RCC 7860 (cell line): ENCODE data around the gene KLHL2.
"Not testable (repeated sequence)": the region's sequence is repeated elsewhere in the genome, so short reads cannot be mapped to it uniquely, and the experiment has no call there.

ENCODE experiments used
- DNase-seq: peaks from one replicate; pipeline ENCODE4 v3.0.0-alpha.2; 2015; ENCODE audit warnings: low spot score
- FAIRE-seq: peaks from 2 replicates; lab custom pipeline; 2012; peaks lifted over from hg19 to GRCh38; lab: Jason Lieb, UNC

The KLHL2 gene, protein sequence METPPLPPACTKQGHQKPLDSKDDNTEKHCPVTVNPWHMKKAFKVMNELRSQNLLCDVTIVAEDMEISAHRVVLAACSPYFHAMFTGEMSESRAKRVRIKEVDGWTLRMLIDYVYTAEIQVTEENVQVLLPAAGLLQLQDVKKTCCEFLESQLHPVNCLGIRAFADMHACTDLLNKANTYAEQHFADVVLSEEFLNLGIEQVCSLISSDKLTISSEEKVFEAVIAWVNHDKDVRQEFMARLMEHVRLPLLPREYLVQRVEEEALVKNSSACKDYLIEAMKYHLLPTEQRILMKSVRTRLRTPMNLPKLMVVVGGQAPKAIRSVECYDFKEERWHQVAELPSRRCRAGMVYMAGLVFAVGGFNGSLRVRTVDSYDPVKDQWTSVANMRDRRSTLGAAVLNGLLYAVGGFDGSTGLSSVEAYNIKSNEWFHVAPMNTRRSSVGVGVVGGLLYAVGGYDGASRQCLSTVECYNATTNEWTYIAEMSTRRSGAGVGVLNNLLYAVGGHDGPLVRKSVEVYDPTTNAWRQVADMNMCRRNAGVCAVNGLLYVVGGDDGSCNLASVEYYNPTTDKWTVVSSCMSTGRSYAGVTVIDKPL

DNA sequence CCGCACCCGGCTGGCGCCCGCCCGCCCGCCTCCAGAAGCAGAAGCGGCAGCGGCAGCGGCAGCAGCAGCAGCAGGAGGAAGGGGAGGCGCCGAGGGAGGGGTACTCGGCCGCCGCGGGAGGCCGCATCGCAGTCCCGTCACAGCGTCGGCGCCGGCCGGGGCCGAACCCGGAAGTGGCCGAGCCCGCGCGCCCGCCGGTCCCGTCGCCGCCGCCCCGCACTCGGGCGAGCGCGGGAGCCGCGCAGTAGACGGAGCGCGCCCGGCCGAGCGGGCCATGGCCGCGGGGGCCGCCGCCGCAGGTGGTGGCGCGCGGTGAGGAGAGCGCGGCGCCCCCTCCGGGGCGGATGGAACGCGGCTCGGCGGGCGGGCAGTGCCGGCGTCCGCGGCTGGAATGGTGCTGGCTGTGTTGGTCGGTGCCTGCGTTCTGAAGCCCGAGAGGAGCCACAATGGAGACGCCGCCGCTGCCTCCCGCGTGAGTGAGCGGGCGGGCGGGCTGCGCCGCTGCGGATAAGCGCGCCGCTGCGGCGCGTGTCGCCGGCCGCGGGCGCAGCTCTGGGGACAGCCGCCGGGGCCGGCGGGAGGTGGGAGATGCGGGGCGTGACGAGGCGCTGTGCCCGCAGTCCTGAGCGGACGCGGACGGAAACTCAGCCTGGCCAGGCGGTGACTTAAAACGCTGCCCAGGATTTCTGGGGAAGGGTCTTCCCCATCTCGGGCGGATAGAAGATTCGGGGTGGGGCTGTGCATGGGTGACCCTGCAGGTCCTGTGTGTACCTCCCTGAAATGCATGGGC, at the start of gene KLHL2:
Gene KLHL2 (plus strand): TSS at position 131 of the 790 bp plus-strand sequence. CDS start 316 bp downstream, at position 447.
- DNase-seq: peak; percentile 42
- no peak for FAIRE-seq

DNA sequence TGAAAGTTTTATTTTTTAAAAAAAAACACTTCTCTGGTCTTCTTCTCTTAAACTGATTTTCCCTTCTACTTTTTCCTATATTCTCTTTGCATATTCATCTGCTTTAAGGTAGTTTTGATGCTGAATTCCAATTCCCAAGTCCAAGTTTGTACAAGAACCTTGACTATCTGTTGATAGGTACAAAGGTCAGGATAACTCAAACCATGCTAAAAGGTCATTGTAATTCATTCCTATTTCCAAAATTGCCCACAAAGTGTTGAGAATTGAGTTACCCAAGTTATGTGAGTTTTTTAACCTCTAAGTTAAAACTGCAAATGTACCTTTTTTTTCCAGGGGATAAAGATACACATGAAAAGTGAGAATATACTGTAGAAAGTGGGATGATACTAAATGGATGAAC, 48.6 kb upstream of the KLHL2 start:
- DNase-seq (no peak), FAIRE-seq (no peak)

DNA sequence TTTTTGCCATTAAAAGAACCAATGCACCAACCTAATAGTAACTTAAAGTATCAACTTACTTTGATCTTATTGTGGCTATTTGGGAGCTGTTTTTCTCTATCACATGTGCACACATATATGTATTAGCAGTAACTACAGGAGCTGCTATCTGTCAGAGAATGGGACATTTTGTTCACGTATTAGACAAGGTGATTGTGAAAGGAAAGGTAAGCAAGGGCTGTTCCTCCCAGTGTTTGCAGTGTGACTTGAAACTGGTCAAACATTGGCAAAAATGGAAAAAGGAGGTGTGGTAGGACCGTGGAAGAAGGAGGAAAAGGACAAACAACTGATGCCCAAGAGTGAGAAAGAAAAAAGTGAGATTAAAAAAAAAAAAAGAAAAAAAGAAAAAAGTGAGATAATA, 43.1 kb upstream of the KLHL2 start:
- DNase-seq (no peak), FAIRE-seq (no peak)

DNA sequence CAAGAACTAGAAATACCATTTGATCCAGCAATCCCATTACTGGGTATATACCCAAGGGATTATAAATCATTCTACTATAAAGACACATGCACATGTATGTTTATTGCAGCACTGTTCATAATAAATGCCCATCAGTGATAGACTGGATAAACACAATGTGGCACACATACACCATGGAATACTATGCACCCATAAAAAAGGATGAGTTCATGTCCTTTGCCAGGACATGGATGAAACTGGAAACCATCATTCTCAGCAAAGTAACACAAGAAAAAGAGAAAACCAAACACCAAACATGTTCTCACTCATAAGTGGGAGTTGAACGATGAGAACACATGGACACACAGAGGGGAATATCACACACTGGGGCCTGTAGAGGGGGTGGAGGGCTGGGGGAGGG, 40.5 kb upstream of the KLHL2 start:
- FAIRE-seq, DNase-seq: not testable (repeated sequence)

DNA sequence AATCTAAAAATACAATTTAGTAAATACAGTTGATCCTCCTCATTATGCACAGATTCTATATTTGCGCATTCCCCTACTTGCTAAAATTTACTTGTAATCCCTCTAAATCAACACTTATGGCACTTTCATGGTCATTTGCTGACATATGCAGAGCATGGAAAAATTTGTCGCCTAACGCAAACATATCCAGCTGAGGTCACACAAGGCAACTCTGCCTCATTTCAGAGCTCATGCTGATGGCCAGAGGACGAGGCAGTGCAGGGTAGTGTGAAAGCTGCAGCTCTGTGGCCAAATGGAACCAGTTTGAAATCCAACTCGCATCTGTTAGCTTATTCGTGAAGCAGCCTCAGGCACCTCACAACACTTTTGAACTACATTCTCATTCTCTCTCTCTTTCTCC, 39.7 kb upstream of the KLHL2 start:
- no peak for DNase-seq
- no peak for FAIRE-seq

DNA sequence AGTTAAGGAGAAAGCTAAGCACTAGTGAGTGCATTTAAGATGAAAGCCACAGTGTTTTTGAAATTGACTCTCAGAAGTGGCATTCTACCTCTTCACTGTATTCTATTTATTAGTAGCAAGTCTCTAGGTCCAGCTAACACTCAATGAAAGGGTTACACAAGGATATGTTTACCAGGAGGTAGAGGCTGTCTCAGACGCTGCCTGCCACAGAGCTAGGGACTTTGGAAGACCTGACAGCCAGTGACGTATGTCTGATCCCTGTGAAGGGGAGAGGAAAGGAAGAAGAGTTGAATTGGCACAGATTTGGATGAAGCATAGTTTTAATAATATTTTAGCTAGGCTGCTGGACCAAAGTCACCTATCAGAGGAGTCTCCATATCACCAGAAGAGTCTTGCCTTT, 36.5 kb upstream of the KLHL2 start:
- DNase-seq (no peak), FAIRE-seq (no peak)

DNA sequence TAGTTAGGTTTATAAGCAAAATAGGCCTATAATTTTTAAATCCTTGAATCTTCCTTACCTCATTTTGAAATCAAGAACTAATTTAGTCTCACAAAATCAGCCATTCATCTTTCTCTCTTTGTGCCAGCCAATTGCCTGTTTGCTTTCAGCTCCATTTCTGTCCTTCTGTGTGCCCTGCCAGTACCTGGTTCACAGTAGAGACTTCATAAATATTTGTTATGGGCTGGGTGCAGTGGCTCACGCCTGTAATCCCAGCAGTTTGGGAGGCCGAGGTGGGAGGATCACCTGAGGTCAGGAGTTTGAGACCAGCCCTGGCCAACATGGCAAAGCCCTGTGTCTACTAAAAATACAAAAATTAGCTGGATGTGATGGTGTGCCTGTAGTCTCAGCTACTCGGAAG, 31.9 kb upstream of the KLHL2 start:
- DNase-seq, FAIRE-seq: not testable (repeated sequence)

DNA sequence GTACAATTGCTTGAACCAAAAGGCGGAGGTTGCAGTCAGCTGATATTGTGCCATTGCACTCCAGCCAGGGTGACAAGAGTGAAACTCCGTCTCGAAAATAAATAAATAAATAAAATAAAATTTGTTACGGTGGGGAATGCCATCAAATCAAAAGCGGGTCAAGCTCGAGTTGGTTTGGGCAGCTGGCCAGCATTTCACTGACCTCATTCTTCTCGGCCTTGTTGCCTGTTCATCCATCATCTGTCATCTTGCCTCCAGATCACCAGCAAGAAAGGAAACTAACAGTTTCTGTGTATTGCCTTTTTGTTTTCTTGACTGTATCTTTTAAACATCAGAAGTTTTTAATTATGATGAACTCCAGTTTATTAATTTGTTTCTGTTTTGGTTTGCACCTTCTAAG, 31.5 kb upstream of the KLHL2 start:
- no peak for DNase-seq
- no peak for FAIRE-seq

DNA sequence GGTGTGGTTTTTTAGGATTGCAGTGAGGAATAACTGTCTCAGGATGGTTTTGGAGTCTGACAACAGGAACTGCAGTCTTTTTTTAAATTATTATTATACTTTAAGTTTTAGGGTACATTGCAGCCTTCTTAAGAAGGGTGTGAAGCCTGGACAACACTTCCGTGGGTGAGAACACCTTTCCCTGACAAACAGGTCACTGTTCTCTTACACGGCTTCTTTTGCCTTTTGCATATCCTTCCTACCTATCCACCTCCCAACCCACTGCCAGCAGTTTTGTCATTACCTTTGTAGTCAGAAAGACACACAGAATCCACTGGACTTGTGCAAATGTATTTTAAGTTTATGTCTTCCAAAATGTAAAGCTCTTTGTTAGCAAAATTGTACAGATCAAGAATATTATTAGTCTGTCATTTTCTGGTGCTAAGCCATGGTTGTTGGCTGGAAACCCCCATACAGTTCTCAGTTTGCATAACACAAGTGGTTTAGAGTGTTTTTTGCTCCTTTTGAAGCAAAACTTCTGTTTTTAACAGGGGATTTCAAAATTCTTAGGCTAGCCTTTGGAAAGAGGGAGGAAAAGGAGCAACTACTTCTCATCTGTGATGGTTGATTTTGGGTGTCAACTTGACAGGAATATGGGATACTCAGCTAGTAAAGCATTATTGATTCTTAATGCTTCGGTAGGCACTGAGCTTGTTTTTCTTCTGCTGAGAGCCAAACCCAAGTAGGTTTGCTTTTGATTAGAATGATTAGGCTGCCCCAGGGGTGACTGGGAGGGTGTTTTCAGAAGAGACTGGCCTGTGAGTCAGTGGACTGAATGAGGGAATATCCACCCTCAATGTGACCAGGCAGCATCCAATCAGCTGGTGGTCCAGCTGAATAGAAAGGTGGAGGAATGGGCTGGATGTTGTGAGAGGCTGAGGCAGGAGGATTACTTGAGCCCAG, 29.4 kb upstream of the KLHL2 start:
- DNase-seq: no peak
- FAIRE-seq: no peak

DNA sequence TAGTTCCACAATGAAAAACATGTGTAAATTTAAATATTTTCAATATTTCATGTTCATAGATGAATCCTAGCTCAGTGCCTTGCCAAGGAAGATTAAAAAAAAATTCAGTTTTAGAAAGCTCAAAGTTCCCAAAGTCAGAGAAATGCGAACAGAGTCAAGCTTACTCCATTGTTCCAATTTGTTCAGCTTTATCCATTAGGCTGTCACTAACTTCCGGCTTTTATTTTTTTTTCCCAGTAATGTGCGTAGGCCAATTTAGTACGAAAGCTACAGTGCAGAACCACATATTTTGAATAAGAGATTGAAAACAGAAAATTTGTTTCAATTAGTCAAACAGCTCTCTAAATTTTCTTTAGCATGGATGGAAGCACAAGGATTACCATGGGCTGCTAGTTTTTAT, 23.1 kb upstream of the KLHL2 start:
- DNase-seq (no peak), FAIRE-seq (no peak)

DNA sequence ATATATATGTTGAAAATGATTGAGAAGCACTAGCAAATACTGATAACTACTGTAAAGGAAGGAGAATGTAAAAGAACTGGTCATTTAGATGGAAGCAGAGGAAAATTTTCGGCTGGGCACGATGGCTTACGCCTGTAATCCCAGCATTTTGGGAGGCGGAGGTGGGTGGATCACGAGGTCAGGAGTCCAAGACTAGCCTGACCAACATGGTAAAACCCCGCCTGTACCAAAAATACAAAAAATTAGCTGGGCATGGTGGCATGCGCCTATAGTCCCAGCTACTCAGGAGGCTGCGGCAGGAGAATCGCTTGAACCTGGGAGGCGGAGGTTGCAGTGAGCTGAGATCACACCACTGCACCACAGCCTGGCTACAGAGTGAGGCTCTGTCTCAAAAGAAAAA, 22.4 kb upstream of the KLHL2 start:
- DNase-seq, FAIRE-seq: not testable (repeated sequence)

DNA sequence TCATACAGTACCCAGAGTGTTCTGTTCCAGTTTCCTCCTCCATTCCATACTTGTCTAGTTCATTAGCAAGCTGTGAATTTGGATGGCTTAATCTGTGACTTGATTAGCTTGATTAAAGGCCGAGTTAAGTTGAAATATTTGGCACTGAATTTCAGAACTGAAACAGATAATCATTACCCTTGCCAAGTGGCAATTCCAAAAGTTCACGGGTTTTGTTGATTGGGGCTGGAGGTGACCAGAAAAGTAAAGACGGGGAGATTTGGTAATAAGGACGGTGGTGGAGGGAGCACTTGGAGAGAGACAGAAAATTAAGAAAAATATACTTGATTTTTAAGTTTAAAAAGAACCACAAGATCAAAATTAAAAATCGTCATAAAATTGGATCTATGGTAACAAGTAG, 21.9 kb upstream of the KLHL2 start:
- DNase-seq (no peak), FAIRE-seq (no peak)

DNA sequence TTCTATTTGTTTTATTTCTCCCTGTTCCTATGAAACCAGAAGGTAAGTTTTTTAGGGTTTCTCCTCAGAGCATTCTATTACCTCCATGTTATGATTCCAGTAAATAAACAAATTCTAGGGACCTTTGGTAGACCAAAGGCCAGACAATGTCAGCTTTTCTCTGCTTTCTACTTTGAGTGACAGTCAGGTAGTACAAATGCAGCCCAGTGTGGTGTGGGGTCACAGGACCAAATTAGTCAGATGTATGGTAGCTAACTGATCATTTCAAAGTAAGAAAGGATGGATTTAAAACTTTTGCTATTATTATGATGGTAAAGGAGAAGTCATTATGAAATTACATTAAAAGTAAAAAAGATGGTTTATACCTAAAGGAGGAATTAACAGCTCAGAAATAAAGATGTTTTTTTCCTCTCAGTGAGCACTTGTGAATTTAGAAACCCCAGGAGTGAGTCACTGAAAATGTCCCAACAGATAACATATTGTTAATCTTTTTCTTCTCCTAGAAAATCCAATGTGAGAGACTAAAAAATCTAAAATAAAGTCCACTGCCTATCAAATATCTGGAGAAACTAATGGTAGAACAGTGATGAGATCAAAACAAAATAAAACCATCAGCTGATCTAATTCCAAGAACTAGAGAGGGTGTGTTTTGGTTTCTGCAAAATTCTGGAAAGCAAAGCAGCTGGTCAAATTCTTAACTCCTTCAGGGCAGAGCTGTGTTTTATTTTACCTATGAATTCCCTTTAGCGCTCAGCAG, 16.6 kb upstream of the KLHL2 start:
- FAIRE-seq: no peak
- DNase-seq: no peak

DNA sequence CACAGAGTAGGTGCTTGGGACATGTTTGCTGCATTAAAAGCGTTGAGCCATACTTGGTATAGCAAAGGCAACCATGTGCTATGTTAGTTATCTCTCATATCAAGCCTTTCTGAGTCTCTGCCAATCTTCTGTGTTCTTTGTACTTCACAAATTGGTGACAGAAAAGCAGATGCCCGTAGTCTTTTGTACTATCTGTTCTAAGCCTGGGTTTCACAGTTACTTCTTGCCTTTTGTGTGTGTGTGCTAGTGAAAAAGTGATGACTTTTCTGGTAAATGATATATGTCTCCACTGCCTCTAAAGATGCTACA, 16.1 kb upstream of the KLHL2 start:
- DNase-seq (no peak), FAIRE-seq (no peak)

DNA sequence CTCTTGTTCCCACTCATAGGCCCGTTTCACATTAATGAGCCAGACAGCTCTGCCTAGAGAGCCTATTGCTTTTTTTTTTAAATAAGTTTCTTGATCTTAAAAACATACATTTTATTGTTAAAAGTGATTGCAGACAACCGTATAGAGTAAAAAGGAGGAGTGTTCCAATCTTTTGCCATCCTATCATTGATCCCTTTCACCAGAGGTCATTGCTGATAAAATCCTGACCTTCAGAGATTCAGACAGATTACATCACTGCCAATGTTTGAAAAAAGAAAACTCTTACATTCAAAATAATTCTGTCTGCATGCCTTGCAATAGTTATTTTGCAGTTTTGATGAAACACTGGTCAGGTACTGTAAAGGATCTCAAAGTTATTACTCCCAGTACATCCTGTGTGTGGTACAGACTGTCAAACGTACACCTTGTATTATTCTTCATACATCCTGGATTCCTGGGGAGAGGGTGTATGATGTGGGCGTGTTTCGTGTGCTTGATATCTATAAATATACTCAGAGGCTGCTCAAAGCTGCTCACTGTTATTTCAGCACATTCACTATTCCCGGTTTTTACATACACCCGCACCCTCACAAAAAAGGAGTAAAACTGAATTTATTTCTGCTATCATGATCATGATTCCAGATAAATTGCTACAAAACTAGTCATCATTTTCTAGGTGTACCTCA, 15.4 kb upstream of the KLHL2 start:
- FAIRE-seq: no peak
- no peak for DNase-seq

DNA sequence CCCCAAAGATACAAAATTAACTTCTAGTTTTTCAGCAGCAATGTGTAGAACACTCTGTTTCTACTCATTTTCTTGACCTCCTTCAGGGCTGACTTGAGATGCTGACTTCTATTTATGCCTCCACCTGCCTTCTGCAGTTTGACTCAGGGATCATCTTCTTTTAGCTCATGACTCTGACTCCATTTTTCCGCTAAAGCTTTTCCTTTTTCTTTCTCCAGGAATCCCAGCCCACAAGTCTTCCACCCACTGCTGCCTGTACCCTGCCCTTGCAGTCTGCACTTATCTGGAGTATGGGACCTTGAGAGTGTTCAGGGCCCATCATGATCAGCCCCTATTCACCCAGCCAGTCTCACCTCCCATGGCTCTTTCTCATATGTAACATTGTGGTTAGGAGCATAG, 14.9 kb upstream of the KLHL2 start:
- FAIRE-seq (no peak), DNase-seq (no peak)

DNA sequence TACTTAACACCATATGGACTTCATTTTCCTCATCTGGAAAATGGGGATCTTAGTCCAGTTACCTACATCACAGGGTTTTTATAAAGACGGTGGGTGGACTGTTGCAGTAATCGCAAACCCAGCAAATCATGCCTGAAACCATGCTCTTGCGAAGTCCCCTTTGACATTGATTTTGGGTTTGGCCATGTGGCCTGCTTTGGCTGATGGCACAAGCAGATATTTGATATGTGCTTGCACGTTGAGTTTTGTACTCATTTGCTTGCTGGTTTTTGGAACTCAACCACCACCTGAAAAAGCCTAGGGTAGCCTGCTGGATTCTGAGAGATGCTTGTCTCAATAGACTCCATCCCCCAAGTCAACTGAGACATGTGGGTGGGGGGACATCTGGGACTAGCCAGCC, 14.4 kb upstream of the KLHL2 start:
- FAIRE-seq: no peak
- no peak for DNase-seq

DNA sequence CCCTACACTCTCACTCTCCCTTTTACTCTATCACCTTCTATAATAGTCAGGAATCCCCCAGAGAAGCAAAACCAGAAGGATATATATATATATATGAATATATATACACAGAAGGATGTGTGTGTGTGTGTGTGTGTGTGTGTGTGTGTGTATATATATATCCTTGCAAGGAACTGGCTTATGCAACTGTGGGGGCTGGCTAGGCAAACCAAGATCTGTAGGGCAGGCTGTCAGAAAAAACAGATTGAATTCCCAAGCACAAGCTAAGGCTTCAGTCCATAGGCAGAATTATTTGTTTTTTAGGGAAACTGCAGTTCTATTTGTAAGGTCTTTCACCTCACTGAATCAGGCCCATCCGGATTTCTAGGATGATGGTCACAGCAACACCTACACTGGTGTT, 13.0 kb upstream of the KLHL2 start:
- FAIRE-seq: no peak
- DNase-seq: no peak

DNA sequence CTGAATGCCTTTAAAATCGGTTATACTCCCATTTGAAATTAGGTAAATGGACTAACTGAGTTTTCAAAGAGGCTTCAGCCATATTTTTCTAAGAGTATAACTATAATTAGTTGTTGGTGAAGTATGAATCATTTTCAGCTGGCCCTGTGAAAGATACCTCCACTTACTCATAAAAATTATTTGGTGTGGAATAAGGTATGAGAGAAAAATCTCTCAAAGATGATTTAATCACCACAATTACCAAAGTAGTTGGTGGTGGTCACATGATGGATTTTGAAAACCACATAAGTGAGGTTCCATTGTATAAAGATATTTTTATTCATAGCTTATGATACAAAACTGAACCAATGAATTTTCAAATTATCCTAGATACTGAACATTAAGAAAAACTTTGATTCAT, 9.0 kb upstream of the KLHL2 start:
- peak; percentile 33 for FAIRE-seq
- no peak for DNase-seq

DNA sequence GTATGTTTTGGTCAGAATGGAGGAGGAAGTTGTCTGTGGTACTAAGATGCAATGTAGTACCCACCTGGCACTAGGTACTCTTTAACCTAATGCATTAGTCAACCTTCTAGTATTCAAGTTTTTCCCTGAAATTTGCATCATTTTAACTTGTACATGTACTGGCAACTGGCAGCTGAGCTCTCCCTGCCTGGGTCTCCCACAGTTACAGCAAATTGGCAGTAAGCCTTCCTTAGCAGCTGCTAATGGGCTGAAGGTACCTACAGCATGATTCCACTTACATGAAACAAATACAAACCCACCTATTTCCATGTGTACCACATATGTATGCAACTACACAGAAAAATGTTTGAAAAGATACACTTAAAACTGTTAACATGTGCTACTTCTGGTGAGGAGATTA, 8.1 kb upstream of the KLHL2 start:
- FAIRE-seq (no peak), DNase-seq (no peak)
